Measurements from ENCODE around the gene ABI1.

Gene ABI1

DNA sequence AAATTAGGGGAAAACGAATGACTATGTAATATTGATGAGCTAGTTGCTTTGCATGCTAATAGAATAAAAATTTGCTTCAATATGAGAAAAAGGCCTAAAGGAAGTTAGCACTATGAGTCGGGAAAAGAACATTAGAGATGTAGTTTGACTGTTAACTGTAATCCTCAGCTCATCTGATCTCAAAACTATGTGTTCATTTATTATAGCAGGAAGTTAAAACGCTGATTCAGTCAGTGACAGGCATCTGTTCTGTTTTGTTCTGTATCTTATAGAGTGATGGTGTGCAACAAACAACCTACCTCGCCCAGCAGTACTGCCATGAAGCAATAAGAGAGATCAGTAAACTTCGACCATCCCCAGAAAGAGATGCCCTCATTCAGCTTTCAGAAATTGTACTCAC, 114.7 kb downstream of the ABI1 start:
- DNase-seq (ENCODE audit: extremely low read depth, low read depth), result no peak
- TF ChIP-seq, protein P1, sequence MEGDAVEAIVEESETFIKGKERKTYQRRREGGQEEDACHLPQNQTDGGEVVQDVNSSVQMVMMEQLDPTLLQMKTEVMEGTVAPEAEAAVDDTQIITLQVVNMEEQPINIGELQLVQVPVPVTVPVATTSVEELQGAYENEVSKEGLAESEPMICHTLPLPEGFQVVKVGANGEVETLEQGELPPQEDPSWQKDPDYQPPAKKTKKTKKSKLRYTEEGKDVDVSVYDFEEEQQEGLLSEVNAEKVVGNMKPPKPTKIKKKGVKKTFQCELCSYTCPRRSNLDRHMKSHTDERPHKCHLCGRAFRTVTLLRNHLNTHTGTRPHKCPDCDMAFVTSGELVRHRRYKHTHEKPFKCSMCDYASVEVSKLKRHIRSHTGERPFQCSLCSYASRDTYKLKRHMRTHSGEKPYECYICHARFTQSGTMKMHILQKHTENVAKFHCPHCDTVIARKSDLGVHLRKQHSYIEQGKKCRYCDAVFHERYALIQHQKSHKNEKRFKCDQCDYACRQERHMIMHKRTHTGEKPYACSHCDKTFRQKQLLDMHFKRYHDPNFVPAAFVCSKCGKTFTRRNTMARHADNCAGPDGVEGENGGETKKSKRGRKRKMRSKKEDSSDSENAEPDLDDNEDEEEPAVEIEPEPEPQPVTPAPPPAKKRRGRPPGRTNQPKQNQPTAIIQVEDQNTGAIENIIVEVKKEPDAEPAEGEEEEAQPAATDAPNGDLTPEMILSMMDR (IDR thresholded peaks at IDR 0.05; ENCODE audit: low read depth, low read length), result no peak

DNA sequence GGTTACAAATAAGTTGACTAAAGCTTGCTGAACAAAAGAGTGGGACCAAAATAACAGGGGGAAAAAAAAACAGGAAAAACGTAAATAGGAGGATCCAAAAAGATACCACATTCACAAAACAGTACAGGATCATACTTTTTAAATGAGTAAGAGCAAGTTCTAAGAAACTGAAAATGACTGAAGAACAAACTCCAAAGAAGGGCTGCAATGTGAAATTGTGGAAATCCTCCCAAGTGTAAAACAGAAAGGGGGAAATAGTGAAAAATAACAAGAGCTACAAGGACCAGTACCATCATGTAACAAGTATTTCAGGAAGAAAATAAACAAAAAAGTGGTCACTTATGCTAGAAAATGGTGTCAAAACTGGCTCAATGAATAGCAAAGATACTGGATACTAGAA, 116.9 kb downstream of the ABI1 start:
- TF ChIP-seq, protein P1 (IDR thresholded peaks at IDR 0.05; ENCODE audit: low read depth, low read length), result no peak
- no peak for DNase-seq (ENCODE audit: extremely low read depth, low read depth)

DNA sequence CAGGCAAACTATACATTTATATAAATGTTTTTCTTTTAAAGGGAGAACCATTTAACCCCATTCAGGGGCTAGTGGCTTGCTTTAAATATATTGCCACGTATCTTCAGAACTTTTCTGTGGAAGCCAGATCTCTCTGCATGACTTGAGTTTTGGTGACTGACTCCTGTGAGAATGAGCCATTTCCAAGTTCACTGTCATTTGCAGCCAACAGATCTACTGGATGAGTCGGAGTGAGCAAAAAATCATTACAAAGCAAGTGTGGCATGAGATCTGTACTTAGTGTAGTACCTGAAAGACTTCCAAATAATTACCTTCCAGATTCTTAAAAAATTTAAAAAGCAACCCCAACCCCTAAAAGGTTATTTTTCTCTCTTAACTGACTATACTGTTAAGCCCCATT, 117.7 kb downstream of the ABI1 start:
- no peak for DNase-seq (ENCODE audit: extremely low read depth, low read depth)
- TF ChIP-seq, protein P1 (IDR thresholded peaks at IDR 0.05; ENCODE audit: low read depth, low read length), result no peak

GRCh38 chr10:26741368-26741767, 119.4 kb downstream of the ABI1 start:
- DNase-seq (ENCODE audit: extremely low read depth, low read depth), result no peak
- TF ChIP-seq, protein P1 (IDR thresholded peaks at IDR 0.05; ENCODE audit: low read depth, low read length), result no peak

DNA sequence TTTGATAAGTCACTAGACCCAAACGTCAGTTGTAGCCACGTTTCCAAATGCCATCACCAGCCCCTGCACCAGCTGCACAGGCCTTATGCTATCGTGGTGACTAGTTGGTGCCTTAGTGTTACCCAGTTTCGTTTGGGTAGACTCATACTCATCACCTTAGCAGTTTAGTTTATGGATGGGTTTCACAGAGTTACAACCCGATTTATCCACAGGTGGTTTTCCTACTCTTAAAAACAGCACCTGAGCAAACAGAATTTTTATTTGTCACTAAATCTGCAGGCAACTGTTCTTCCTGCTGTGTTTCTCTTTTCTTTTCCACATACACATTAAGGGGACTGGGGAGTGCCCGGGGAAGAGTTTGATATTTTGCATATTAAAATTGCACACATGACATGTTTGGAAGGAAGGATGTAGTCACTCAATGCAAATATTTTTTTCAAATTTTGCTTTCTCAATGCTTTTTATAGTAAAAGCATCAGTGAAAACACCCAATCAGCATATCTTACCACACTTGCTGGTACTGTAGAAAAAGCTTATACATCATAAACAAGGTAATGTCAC, 121.6 kb downstream of the ABI1 start:
- no peak for DNase-seq (ENCODE audit: extremely low read depth, low read depth)
- TF ChIP-seq, protein P1 (IDR thresholded peaks at IDR 0.05; ENCODE audit: low read depth, low read length), result no peak

GRCh38 chr10:26738301-26738911, 122.4 kb downstream of the ABI1 start:
- TF ChIP-seq, protein P1 (IDR thresholded peaks at IDR 0.05; ENCODE audit: low read depth, low read length), result no peak

DNA sequence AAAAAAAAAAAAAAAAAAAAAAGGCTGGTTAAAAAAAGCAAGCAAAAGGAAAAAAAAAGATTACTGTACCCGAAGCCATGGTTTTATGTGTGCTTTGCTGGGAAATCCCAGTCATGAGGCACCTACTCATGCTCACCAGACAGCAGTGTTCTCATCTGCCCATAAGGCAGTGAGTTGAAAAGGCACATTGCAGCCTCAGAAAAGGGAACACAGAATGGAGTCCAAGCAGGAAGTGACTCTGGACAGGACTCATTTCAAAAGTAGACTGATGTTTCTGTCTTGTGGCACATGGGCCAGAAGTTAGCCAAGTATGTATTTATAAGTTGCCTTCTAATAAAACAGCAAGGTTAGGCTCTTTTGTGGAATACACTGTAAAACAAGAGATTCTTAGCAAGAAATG, 123.0 kb downstream of the ABI1 start:
- no peak for DNase-seq (ENCODE audit: extremely low read depth, low read depth)
- TF ChIP-seq, protein P1 (IDR thresholded peaks at IDR 0.05; ENCODE audit: low read depth, low read length), result no peak

More at GRCh38 chr10:26738301-26738911, 122.4 kb downstream of the ABI1 start:
- DNase-seq (ENCODE audit: extremely low read depth, low read depth), result no peak

Measured in AG09319 (cell line).